ENCODE data around the gene CORO1C.

DNA sequence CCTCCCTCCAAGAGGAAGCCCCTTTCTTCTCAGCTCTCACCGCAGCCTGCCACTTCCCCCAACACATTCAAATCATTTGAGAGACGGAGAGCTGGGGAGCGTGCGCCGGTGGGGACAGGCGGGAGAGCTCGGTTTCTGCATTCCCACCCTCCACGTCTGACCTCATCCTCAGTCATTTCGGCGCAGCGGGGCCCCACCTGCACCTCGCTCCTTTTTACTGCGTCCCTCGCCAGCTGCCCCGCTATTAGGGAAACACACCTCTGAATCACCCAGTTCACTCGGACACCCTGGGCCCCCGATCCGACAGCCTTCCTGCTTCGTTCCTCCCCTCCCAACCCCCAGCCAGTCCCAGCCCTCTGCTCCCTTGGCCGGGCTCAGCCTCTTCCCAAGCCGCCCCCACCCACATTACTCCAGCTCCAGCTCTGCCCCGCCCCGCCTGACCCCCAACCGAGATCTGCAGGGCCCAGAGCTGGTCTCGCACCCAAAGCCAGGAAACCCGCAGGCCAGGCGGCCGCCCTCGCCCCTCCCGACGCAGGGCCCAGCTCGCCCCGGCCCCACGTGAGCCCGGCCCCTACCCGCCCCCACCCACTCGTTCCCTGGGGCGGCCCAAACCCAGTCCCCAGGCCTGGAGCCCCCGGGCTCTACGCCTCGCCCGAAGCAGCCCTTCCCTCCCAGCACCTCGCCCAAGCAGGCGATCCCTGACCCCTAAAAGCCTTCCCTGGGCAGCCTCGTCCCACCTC, 783 bp downstream of the CORO1C start:
- TF ChIP-seq, protein P1, sequence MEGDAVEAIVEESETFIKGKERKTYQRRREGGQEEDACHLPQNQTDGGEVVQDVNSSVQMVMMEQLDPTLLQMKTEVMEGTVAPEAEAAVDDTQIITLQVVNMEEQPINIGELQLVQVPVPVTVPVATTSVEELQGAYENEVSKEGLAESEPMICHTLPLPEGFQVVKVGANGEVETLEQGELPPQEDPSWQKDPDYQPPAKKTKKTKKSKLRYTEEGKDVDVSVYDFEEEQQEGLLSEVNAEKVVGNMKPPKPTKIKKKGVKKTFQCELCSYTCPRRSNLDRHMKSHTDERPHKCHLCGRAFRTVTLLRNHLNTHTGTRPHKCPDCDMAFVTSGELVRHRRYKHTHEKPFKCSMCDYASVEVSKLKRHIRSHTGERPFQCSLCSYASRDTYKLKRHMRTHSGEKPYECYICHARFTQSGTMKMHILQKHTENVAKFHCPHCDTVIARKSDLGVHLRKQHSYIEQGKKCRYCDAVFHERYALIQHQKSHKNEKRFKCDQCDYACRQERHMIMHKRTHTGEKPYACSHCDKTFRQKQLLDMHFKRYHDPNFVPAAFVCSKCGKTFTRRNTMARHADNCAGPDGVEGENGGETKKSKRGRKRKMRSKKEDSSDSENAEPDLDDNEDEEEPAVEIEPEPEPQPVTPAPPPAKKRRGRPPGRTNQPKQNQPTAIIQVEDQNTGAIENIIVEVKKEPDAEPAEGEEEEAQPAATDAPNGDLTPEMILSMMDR (IDR thresholded peaks at IDR 0.05 in 4 of 5, conservative IDR thresholded peaks at IDR 0.05 in 1 of 5), result no peak
- peak; percentile 71 to 79 for TF ChIP-seq POLR2A (IDR thresholded peaks at IDR 0.05)
